ENCODE measurements around the gene EPAS1.

Gene EPAS1

GRCh38 chr2:46298522-46299353 lies 1.5 kb downstream of the EPAS1 start:
- TF ChIP-seq CTCF (IDR thresholded peaks at IDR 0.05; ENCODE audit: low read length, missing control alignments), result peak; percentile 20
- DNase-seq (ENCODE audit: low read depth), result peak; percentile 73
- H3K4me3 ChIP-seq (replicated peaks; ENCODE audit: low read depth, low read length), result peak overlapping the region; percentile 98

DNA sequence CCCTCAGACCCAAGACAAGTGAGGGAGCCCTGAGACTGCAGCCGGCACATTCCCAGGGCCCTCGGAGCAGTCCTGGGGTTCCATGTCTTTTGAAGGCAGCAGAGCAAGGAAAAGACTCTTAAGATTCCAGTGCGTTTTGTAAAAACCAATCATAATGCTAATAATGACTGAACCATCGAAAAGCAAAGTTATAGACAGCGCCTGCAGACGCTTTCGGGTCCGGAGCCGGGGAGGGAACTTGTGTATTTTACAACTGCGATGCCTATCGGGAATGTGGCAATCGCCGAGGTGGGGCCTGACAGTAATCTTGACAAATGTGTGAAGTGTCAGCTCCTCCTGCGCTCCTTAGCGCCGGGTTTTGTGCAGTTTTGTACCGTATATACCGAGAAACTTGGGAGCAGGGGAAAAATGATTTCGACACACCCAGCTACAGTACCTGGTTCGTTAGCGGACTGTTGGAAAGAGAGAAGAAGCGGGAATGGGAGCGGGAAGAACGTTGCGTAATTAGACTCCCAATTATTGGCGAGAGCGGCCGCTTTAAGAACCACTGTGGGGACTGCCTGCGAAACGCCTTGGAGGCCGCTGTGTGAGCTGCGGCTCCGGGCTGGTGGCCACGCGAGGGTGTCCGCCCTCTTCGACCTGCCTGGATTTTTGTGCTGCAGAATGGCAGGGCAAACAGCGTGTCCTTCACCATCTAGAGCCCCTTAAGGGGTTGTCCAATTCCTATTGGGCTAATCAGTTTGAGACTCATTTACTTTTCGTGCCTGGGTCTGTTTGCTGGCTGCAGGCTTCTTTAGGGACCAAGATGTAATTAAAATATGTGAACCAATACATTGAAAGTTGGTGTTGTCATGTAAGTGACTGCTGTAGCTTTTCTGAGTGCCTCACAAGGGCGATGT lies 2.4 kb downstream of the EPAS1 start:
- H3K4me3 ChIP-seq (replicated peaks; ENCODE audit: low read depth, low read length), result peak overlapping the region; percentile 98
- DNase-seq (ENCODE audit: low read depth), result peak; percentile 91
- TF ChIP-seq CTCF (IDR thresholded peaks at IDR 0.05; ENCODE audit: low read length, missing control alignments), result no peak

DNA sequence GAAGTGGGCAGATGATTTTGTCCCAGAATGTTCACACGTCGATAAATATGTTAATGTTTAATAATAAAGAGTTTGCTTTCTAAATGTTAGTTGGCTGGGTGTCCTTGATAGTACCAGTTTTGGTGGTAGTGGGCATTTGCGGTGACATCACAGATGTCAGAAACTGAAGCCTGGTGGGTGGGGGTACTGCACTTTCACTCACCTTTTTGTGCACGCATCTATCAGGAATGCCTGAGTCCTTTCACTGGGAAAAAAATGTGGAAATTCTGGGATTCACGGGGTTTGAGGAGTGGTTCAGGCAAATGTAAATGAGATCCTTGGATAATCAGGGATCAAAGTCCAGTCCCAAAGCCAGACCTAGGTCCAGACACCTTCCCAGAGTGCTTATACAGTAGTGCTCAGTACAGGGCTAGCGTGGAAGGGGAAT lies 3.2 kb downstream of the EPAS1 start:
- DNase-seq (ENCODE audit: low read depth), result peak; percentile 41
- no peak for TF ChIP-seq CTCF (IDR thresholded peaks at IDR 0.05; ENCODE audit: low read length, missing control alignments)
- H3K4me3 ChIP-seq (replicated peaks; ENCODE audit: low read depth, low read length), result peak overlapping the region; percentile 98

GRCh38 chr2:46302005-46302695 lies 4.9 kb downstream of the EPAS1 start:
- no peak overlapping the region for H3K4me3 ChIP-seq (replicated peaks; ENCODE audit: low read depth, low read length)
- peak; percentile 30 for DNase-seq (ENCODE audit: low read depth)
- no peak for TF ChIP-seq CTCF (IDR thresholded peaks at IDR 0.05; ENCODE audit: low read length, missing control alignments)

DNA sequence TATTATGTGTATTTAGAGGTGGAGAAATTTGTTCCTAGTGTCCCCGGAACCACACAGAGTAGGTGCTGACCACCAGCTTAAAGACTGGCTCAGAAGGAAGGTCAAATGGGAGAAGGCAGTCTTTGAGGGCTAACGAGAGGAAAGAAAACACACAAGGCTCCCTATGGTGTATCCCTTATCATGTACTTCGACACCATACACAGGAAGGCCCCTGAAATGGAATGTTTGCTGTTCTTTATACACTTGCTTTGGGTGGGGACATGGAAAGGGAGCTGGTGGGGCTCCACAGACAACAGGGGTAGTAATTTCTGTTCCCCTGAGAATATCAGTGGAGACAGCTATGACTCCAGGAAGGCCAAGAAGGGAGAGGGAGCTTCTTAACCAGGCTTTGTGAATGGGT lies 6.0 kb downstream of the EPAS1 start:
- no peak for TF ChIP-seq CTCF (IDR thresholded peaks at IDR 0.05; ENCODE audit: low read length, missing control alignments)
- no peak overlapping the region for H3K4me3 ChIP-seq (replicated peaks; ENCODE audit: low read depth, low read length)
- peak; percentile 29 for DNase-seq (ENCODE audit: low read depth)

- no peak overlapping the region for H3K4me3 ChIP-seq (replicated peaks; ENCODE audit: low read depth, low read length)
- no peak for DNase-seq (ENCODE audit: low read depth)
- TF ChIP-seq CTCF (IDR thresholded peaks at IDR 0.05; ENCODE audit: low read length, missing control alignments), result no peak
Observed at GRCh38 chr2:46303822-46304221, 6.6 kb downstream of the EPAS1 start.
